HEK293 (cell line): ENCODE data around the gene ATRNL1.

Experiments
- SCRT2 ChIP-seq: fragments of 450-650 bp; formaldehyde crosslinking; IDR thresholded peaks from 2 replicates; pipeline ENCODE4 v1.5.1; 2016; ENCODE audit warnings: missing biosample characterization, missing genetic modification characterization
- ZNF157 ChIP-seq: fragments of 450-650 bp; formaldehyde crosslinking; IDR thresholded peaks from 2 replicates; pipeline ENCODE4 v1.5.1; 2016; ENCODE audit warnings: missing biosample characterization, missing genetic modification characterization
- ZNF777 ChIP-seq: fragments of 450-650 bp; formaldehyde crosslinking; IDR thresholded peaks from 2 replicates; pipeline ENCODE4 v1.5.1; 2017; ENCODE audit warnings: missing biosample characterization, missing genetic modification characterization, borderline replicate concordance
- ZNF792 ChIP-seq: fragments of 450-650 bp; formaldehyde crosslinking; IDR thresholded peaks from 2 replicates; pipeline ENCODE4 v1.5.1; 2016; ENCODE audit warnings: missing biosample characterization, missing genetic modification characterization
- TF ChIP-seq, protein P1 (sequence below): fragments of 450-650 bp; formaldehyde crosslinking; optimal IDR thresholded peaks from 2 replicates; pipeline ENCODE3; 2016; ENCODE audit warnings: missing biosample characterization, mild to moderate bottlenecking, missing genetic modification characterization
- TF ChIP-seq, protein P2 (sequence below): fragments of 450-650 bp; formaldehyde crosslinking; IDR thresholded peaks from 2 replicates; pipeline ENCODE4 v1.5.1; 2016; ENCODE audit warnings: missing biosample characterization, missing genetic modification characterization

DNA sequence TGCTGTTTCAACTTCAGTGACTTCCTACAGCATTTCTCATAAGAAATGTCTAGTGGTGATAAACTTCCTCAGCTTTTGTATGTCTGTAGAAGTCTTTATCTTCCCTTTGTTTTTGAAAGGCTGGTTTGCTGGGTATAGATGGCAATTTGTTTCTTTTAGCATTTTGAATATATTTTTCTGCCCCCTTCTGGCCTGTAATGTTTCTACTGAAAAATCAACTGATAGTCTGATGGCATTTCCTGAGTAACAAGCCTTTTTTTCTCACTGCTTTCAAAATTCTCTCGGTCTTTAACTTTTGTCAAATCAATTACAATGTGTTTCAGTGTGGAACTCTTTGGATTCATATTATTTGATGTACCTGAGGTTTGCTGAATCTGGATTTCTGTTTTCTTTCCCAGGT is 487.1 kb downstream of the ATRNL1 start:
- TF ChIP-seq, protein P1, sequence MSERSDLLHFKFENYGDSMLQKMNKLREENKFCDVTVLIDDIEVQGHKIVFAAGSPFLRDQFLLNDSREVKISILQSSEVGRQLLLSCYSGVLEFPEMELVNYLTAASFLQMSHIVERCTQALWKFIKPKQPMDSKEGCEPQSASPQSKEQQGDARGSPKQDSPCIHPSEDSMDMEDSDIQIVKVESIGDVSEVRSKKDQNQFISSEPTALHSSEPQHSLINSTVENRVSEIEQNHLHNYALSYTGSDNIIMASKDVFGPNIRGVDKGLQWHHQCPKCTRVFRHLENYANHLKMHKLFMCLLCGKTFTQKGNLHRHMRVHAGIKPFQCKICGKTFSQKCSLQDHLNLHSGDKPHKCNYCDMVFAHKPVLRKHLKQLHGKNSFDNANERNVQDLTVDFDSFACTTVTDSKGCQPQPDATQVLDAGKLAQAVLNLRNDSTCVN (tag by site-specific recombination): no peak
- TF ChIP-seq SCRT2 (tag by site-specific recombination) (no peak), ZNF792 (tag by site-specific recombination) (no peak), ZNF777 (tag by site-specific recombination) (no peak), ZNF157 (tag by site-specific recombination) (no peak)
- TF ChIP-seq, protein P2, sequence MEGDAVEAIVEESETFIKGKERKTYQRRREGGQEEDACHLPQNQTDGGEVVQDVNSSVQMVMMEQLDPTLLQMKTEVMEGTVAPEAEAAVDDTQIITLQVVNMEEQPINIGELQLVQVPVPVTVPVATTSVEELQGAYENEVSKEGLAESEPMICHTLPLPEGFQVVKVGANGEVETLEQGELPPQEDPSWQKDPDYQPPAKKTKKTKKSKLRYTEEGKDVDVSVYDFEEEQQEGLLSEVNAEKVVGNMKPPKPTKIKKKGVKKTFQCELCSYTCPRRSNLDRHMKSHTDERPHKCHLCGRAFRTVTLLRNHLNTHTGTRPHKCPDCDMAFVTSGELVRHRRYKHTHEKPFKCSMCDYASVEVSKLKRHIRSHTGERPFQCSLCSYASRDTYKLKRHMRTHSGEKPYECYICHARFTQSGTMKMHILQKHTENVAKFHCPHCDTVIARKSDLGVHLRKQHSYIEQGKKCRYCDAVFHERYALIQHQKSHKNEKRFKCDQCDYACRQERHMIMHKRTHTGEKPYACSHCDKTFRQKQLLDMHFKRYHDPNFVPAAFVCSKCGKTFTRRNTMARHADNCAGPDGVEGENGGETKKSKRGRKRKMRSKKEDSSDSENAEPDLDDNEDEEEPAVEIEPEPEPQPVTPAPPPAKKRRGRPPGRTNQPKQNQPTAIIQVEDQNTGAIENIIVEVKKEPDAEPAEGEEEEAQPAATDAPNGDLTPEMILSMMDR: no peak
